IMR-90 (cell line): ENCODE data around the gene FFAR1. TPM values are rescaled to one million over a fixed set of nuclear protein-coding genes. Genes with fewer than 3 reads are reported as not detected.

Experiments used
- ATAC-seq: fragments of 200-7000 bp; cut with Tn5 transposase; 2 replicates; pipeline ENCODE4 v1.9.1; 2020; ENCODE audit warnings: low read depth, mild to moderate bottlenecking, moderate library complexity
- BruUV-seq: library from RNA; stranded (reverse); fragments of 400-500 nt; replicated peaks from 2 replicates; lab custom pipeline; 2021; lab: Mats Ljungman, UMichigan
- CTCF ChIA-PET: fragments of 300-600 bp; formaldehyde crosslinking; extraction: SDS; loops from one replicate; lab custom pipeline; 2021; ENCODE audit warnings: antibody characterized with exemption; lab: Yijun Ruan, JAX
- POLR2A ChIA-PET: fragments of 300-600 bp; sonication (Branson Sonifier 250); formaldehyde crosslinking; loops from one replicate; lab custom pipeline; 2022; ENCODE audit warnings: antibody characterized with exemption; ENCODE audit not compliant: unreplicated experiment; lab: Charles Lee
- DNase-seq: peaks from one replicate; pipeline ENCODE4 v3.0.0; 2013
- H2AFZ ChIP-seq: replicated peaks from 2 replicates; pipeline ENCODE3; 2013; ENCODE audit warnings: low read length, mild to moderate bottlenecking; ENCODE audit not compliant: poor library complexity
- H2AK5ac ChIP-seq: 2 replicates; pipeline ENCODE4 v1.6.1; 2013; ENCODE audit warnings: low read depth, low read length, inconsistent platforms
- H2AK9ac ChIP-seq: replicated peaks from 2 replicates; pipeline ENCODE3; 2013; ENCODE audit warnings: mild to moderate bottlenecking, low read depth, low read length, moderate library complexity; ENCODE audit not compliant: poor library complexity
- H2BK120ac ChIP-seq: 2 replicates; pipeline ENCODE4 v1.6.1; 2013; ENCODE audit warnings: low read depth, low read length, inconsistent platforms
- H2BK15ac ChIP-seq: 3 replicates; pipeline ENCODE4 v1.6.1; 2013; ENCODE audit warnings: low read depth, low read length, inconsistent platforms
- H2BK20ac ChIP-seq: 2 replicates; pipeline ENCODE4 v1.6.1; 2013; ENCODE audit warnings: low read depth, mild to moderate bottlenecking, inconsistent platforms, low read length, moderate library complexity
- H2BK5ac ChIP-seq: 2 replicates; pipeline ENCODE4 v1.6.1; 2013; ENCODE audit warnings: mild to moderate bottlenecking, low read depth, low read length, inconsistent platforms; ENCODE audit not compliant: poor library complexity, severe bottlenecking
- H3K14ac ChIP-seq: replicated peaks from 2 replicates; pipeline ENCODE4 v1.6.1; 2013; ENCODE audit warnings: low read depth, low read length, inconsistent platforms
- H3K18ac ChIP-seq: 2 replicates; pipeline ENCODE4 v1.6.1; 2013; ENCODE audit warnings: low read depth, low read length, control low read depth
- H3K23ac ChIP-seq: 2 replicates; pipeline ENCODE4 v1.6.1; 2013; ENCODE audit warnings: low read depth, low read length, inconsistent platforms
- H3K27ac ChIP-seq: 2 replicates; pipeline ENCODE4 v1.5.1; 2013; ENCODE audit warnings: mild to moderate bottlenecking, control low read depth, low read length; ENCODE audit not compliant: insufficient read depth
- H3K27me3 ChIP-seq: 2 replicates; pipeline ENCODE4 v1.6.1; 2013; ENCODE audit warnings: low read length; ENCODE audit not compliant: control insufficient read depth, insufficient read depth
- H3K36me3 ChIP-seq: 2 replicates; pipeline ENCODE4 v1.6.1; 2013; ENCODE audit warnings: low read length, mixed read lengths; ENCODE audit not compliant: control insufficient read depth, insufficient read depth
- H3K4ac ChIP-seq: 2 replicates; pipeline ENCODE4 v1.6.1; 2013; ENCODE audit warnings: low read depth, low read length, inconsistent platforms
- H3K4me1 ChIP-seq: 2 replicates; pipeline ENCODE4 v1.6.1; 2013; ENCODE audit warnings: low read length, mixed read lengths; ENCODE audit not compliant: control insufficient read depth, insufficient read depth
- H3K4me2 ChIP-seq: 2 replicates; pipeline ENCODE4 v1.6.1; 2013; ENCODE audit warnings: low read depth, mild to moderate bottlenecking, control low read depth, low read length, moderate library complexity
- H3K4me3 ChIP-seq: 2 replicates; pipeline ENCODE4 v1.5.1; 2013; ENCODE audit warnings: low read depth, mild to moderate bottlenecking, control low read depth, low read length, moderate library complexity; ENCODE audit not compliant: insufficient read depth
- H3K56ac ChIP-seq: 2 replicates; pipeline ENCODE4 v1.6.1; 2013; ENCODE audit warnings: low read length, inconsistent platforms; ENCODE audit not compliant: insufficient read depth; ENCODE audit errors: extremely low read depth
- H3K79me1 ChIP-seq, 2 experiments: 2 replicates each; pipeline ENCODE4 v1.6.1; 2013; ENCODE audit warnings: low read length in 2 of 2, inconsistent platforms in 1 of 2, low read depth in 1 of 2
- H3K9ac ChIP-seq: 2 replicates; pipeline ENCODE4 v1.6.1; 2013; ENCODE audit warnings: low read depth, low read length, control low read depth
- H3K9me1 ChIP-seq: 2 replicates; pipeline ENCODE4 v1.6.1; 2013; ENCODE audit warnings: low read length, inconsistent platforms; ENCODE audit not compliant: insufficient read depth
- H3K9me3 ChIP-seq: 2 replicates; pipeline ENCODE4 v1.6.1; 2013; ENCODE audit warnings: low read length; ENCODE audit not compliant: control insufficient read depth, insufficient read depth
- H4K20me1 ChIP-seq: 2 replicates; pipeline ENCODE4 v1.6.1; 2013; ENCODE audit warnings: low read length, inconsistent platforms; ENCODE audit not compliant: insufficient read depth
- H4K5ac ChIP-seq: 2 replicates; pipeline ENCODE4 v1.6.1; 2013; ENCODE audit warnings: mild to moderate bottlenecking, low read depth, low read length, control low read depth
- H4K8ac ChIP-seq, 2 experiments: 2 replicates each; pipeline ENCODE4 v1.6.1; 2013; ENCODE audit warnings: low read depth in 2 of 2, low read length in 2 of 2, control low read depth in 1 of 2, inconsistent platforms in 1 of 2
- H4K91ac ChIP-seq: 2 replicates; pipeline ENCODE4 v1.6.1; 2013; ENCODE audit warnings: low read depth, low read length, inconsistent platforms; ENCODE audit not compliant: insufficient read depth
- BHLHE40 ChIP-seq: fragments of 150-350 bp; IDR thresholded peaks from 2 replicates; pipeline ENCODE4 v1.6.1; 2016; ENCODE audit warnings: mild to moderate bottlenecking, low read depth, low read length
- CEBPB ChIP-seq: IDR thresholded peaks from 2 replicates; pipeline ENCODE4 v1.6.1; 2012; ENCODE audit warnings: low read depth, low read length, improper control_type of control experiment
- CHD1 ChIP-seq: IDR thresholded peaks from 2 replicates; pipeline ENCODE4 v1.6.1; 2012; ENCODE audit warnings: low read depth, low read length, improper control_type of control experiment
- FOS ChIP-seq: fragments of 150-350 bp; IDR thresholded peaks from 2 replicates; pipeline ENCODE4 v1.6.1; 2016; ENCODE audit warnings: low read depth, low read length
- MAFK ChIP-seq: IDR thresholded peaks from 2 replicates; pipeline ENCODE4 v1.6.1; 2012; ENCODE audit warnings: low read depth, low read length, improper control_type of control experiment
- MAZ ChIP-seq: IDR thresholded peaks from 2 replicates; pipeline ENCODE4 v1.6.1; 2012; ENCODE audit warnings: low read depth, mild to moderate bottlenecking, low read length, improper control_type of control experiment, moderate library complexity, borderline replicate concordance
- MXI1 ChIP-seq: IDR thresholded peaks from 2 replicates; pipeline ENCODE4 v1.6.1; 2012; ENCODE audit warnings: low read depth, mild to moderate bottlenecking, low read length, moderate library complexity, borderline replicate concordance
- NFE2L2 ChIP-seq: fragments of 150-350 bp; IDR thresholded peaks from 2 replicates; pipeline ENCODE4 v1.6.1; 2016; ENCODE audit warnings: low read depth, mild to moderate bottlenecking, low read length
- POLR2A ChIP-seq: IDR thresholded peaks from 2 replicates; pipeline ENCODE4 v1.6.1; 2012; ENCODE audit warnings: mild to moderate bottlenecking, low read depth, low read length
- RAD21 ChIP-seq: IDR thresholded peaks from 2 replicates; pipeline ENCODE4 v1.6.1; 2012; ENCODE audit warnings: low read length, improper control_type of control experiment
- RCOR1 ChIP-seq: IDR thresholded peaks from 2 replicates; pipeline ENCODE4 v1.6.1; 2012; ENCODE audit warnings: mild to moderate bottlenecking, low read length, improper control_type of control experiment; ENCODE audit not compliant: insufficient replicate concordance
- RFX5 ChIP-seq: IDR thresholded peaks from 2 replicates; pipeline ENCODE4 v1.8.0; 2012; ENCODE audit warnings: low read depth, mild to moderate bottlenecking, low read length, moderate library complexity
- SMC3 ChIP-seq: fragments of 150-350 bp; IDR thresholded peaks from 2 replicates; pipeline ENCODE4 v1.6.1; 2016; ENCODE audit warnings: low read depth, mild to moderate bottlenecking, antibody characterized with exemption, low read length, moderate library complexity
- WGBS, 2 experiments: methylation state at CpG; one replicate each; pipeline versions ENCODE4 v1.1.5 to v1.1.7; 2013; ENCODE audit warnings: missing lambda C conversion rate in 2 of 2; ENCODE audit not compliant: insufficient read length in 1 of 2; ENCODE audit errors: extremely low coverage in 2 of 2; 5-methylcytosine and 5-hydroxymethylcytosine counted together
- dilution Hi-C: fragments of 300-500 bp; cut with HindIII; formaldehyde crosslinking; loops from one replicate; pipeline ENCODE4 v1.14.3; 2018; ENCODE audit warnings: low sequenced_read_pairs; ENCODE audit not compliant: unreplicated experiment
- in situ Hi-C: fragments of 300-500 bp; cut with MboI; formaldehyde crosslinking; loops from 3 replicates; pipeline ENCODE4 v1.14.3; 2019; ENCODE audit warnings: low sequenced_read_pairs, inconsistent platforms, mixed read lengths
- intact Hi-C: fragments of 100-400 bp; cut with micrococcal nuclease; formaldehyde crosslinking; loops from 2 replicates; pipeline ENCODE4 v1.10.0; 2022
- polyA plus RNA-seq, 3 experiments: library from polyadenylated mRNA; depleted of rRNA; stranded (reverse); fragments of >200 nt; gene quantifications; 2 replicates each; pipeline ENCODE4 v1.2.3, GENCODE V29; 2012; ENCODE audit warnings: low replicate concordance in 1 of 3
- total RNA-seq: library from RNA; depleted of rRNA; stranded (reverse); fragments of >200 nt; gene quantifications from 2 replicates; pipeline ENCODE4 v1.2.3, GENCODE V29; 2012
- TF ChIP-seq, protein P1 (sequence below): fragments of 150-350 bp; IDR thresholded peaks from 2 replicates; pipeline ENCODE4 v1.6.1; 2017; ENCODE audit warnings: mild to moderate bottlenecking, antibody characterized with exemption, low read length, low read depth
- TF ChIP-seq, protein P2 (sequence below): fragments of 150-350 bp; IDR thresholded peaks from 2 replicates; pipeline ENCODE4 v1.6.1; 2016; ENCODE audit warnings: low read depth, mild to moderate bottlenecking, low read length, moderate library complexity, borderline replicate concordance
- TF ChIP-seq, protein P3 (sequence below): conservative IDR thresholded peaks from 2 replicates; pipeline ENCODE4 v1.5.1; 2012; ENCODE audit warnings: mild to moderate bottlenecking, low read depth, low read length, improper control_type of control experiment

FFAR1 gene
- total and polyA plus RNA-seq, 2 of the 4 experiments (the other 2 are of a cell fraction) = not detected

DNA sequence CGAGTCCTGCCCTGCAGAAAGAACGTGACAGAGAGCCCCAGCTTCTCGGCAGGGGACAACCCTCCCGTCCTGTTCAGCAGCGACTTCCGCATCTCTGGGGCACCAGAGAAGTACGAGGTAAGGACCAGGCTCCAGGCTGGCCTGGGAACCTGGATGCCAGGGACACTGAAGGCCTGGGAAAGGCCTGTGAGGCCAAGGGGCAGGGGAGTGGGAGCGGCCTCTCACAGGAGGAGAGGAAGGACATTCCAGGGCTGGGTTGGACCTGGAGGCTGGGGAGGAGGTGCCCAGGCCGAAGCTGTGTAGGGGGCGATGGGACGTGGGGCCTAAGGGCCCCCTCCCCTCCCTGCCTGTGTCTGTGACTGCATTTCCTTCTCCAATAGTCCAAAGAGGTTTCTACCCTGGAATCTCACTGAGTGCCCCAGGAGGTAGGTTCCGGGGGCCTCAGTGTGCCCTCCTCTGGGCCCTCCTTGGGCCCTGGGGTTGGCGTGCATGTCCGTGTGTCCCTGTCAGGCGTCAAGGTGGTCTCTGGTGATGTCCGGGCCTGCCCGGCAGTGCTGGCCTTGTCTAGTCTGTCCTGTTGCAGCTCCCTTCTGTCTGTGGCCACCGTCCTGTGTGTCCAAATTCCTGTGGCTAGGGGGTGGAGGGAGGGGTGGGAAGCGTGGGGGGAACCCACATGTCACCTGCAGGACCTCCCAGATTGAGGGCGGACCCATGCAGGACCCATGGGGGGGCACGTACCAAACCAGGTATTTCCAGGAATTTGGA lies 35.6 kb upstream of the FFAR1 start:
- intact Hi-C loops = no loop called here
- no peak overlapping the region for H3K56ac ChIP-seq
- H3K27ac ChIP-seq = no peak overlapping the region
- no peak overlapping the region for H2BK120ac ChIP-seq
- H3K36me3 ChIP-seq = no peaks in the 10 kb centered on the region
- H3K9me3 ChIP-seq = no peaks in the 10 kb centered on the region
- H2AK9ac ChIP-seq = no peak overlapping the region
- H3K4me2 ChIP-seq = no peak overlapping the region
- H3K14ac ChIP-seq = no peak overlapping the region
- no peak overlapping the region for H3K23ac ChIP-seq
- H3K27me3 ChIP-seq = no peaks in the 10 kb centered on the region; the same call in 1 of the 2 replicates
- no peak overlapping the region for H3K9ac ChIP-seq
- H3K4me1 ChIP-seq = no peaks in the 10 kb centered on the region
- no peak overlapping the region for H3K18ac ChIP-seq
- no peaks in the 10 kb centered on the region for H3K9me1 ChIP-seq
- POLR2A ChIA-PET = no interaction called here
- dilution Hi-C loops = no loop called here
- no peak overlapping the region for H4K91ac ChIP-seq
- no peak overlapping the region for H3K4ac ChIP-seq
- WGBS, 2 experiments = 68% methylated on average over 9 of the region's 21 CpGs; no CpG with 5 or more reads in 1 of the 2 experiments
- ATAC-seq (no peak), DNase-seq (no peak)
- H2AK5ac ChIP-seq = no peak overlapping the region
- peak overlapping the region; percentile 32 for H2AFZ ChIP-seq
- no peak overlapping the region for H4K5ac ChIP-seq
- no peak overlapping the region for H2BK15ac ChIP-seq
- no peaks in the 10 kb centered on the region for H3K79me1 ChIP-seq
- TF ChIP-seq RCOR1 (no peak), CHD1 (no peak), BHLHE40 (no peak), MXI1 (no peak), NFE2L2 (no peak), CEBPB (no peak), MAZ (no peak), SMC3 (no peak), POLR2A (no peak), FOS (no peak), RFX5 (no peak), MAFK (no peak), RAD21 (no peak)
- TF ChIP-seq, protein P1, sequence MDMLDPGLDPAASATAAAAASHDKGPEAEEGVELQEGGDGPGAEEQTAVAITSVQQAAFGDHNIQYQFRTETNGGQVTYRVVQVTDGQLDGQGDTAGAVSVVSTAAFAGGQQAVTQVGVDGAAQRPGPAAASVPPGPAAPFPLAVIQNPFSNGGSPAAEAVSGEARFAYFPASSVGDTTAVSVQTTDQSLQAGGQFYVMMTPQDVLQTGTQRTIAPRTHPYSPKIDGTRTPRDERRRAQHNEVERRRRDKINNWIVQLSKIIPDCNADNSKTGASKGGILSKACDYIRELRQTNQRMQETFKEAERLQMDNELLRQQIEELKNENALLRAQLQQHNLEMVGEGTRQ = no peak
- TF ChIP-seq, protein P2, sequence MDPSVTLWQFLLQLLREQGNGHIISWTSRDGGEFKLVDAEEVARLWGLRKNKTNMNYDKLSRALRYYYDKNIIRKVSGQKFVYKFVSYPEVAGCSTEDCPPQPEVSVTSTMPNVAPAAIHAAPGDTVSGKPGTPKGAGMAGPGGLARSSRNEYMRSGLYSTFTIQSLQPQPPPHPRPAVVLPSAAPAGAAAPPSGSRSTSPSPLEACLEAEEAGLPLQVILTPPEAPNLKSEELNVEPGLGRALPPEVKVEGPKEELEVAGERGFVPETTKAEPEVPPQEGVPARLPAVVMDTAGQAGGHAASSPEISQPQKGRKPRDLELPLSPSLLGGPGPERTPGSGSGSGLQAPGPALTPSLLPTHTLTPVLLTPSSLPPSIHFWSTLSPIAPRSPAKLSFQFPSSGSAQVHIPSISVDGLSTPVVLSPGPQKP = no peak
- TF ChIP-seq, protein P3, sequence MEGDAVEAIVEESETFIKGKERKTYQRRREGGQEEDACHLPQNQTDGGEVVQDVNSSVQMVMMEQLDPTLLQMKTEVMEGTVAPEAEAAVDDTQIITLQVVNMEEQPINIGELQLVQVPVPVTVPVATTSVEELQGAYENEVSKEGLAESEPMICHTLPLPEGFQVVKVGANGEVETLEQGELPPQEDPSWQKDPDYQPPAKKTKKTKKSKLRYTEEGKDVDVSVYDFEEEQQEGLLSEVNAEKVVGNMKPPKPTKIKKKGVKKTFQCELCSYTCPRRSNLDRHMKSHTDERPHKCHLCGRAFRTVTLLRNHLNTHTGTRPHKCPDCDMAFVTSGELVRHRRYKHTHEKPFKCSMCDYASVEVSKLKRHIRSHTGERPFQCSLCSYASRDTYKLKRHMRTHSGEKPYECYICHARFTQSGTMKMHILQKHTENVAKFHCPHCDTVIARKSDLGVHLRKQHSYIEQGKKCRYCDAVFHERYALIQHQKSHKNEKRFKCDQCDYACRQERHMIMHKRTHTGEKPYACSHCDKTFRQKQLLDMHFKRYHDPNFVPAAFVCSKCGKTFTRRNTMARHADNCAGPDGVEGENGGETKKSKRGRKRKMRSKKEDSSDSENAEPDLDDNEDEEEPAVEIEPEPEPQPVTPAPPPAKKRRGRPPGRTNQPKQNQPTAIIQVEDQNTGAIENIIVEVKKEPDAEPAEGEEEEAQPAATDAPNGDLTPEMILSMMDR = no peak
- BruUV-seq = no TSS peak
- H3K4me3 ChIP-seq = no peak overlapping the region
- no peak overlapping the region for H4K8ac ChIP-seq
- no peaks in the 10 kb centered on the region for H4K20me1 ChIP-seq
- H2BK20ac ChIP-seq = no peak overlapping the region
- in situ Hi-C loops = no loop called here
- CTCF ChIA-PET = no interaction called here
- H2BK5ac ChIP-seq = no peak overlapping the region
